ENCODE results near the gene TMEM131.

Gene TMEM131

GRCh38 chr2:97707362-97708047, 288.2 kb downstream of the TMEM131 start:
- DNase-seq (ENCODE audit: low read depth in 2 of 2) = no peak

- DNase-seq (ENCODE audit: low read depth in 2 of 2) = no peak
These were observed 288.9 kb downstream of the TMEM131 start for GRCh38 chr2:97706708-97707345.
